Renal cortex interstitium (tissue), 11 donors: ENCODE measurements around the gene SYVN1. TPM values are rescaled to one million over a fixed set of nuclear protein-coding genes. Genes with fewer than 3 reads are reported as not detected.

ENCODE experiments used
- DNase-seq, 11 donors: peaks; one replicate each; pipeline ENCODE4 v3.0.0-alpha.2; 2013; ENCODE audit warnings: low read depth in 9 of 11, low spot score in 4 of 11; ENCODE audit errors: extremely low read depth in 1 of 11
- polyA plus RNA-seq, 3 donors: library from polyadenylated mRNA; unstranded; fragments of 120-200 nt; gene quantifications; one replicate each; pipeline ENCODE4 v1.2.1, GENCODE V29; 2013; ENCODE audit not compliant: insufficient read length in 3 of 3

The SYVN1 gene
- polyA plus RNA-seq, 3 donors = 47.9 to 53.6 (median 52.1) TPM

GRCh38 chr11:65078151-65078550 lies 56.2 kb downstream of the SYVN1 start:
- no peak for DNase-seq

GRCh38 chr11:65077451-65077850 lies 56.9 kb downstream of the SYVN1 start:
- no peak for DNase-seq

Other genes with a start within 250 kb of the SYVN1 start
- gene ATG2A, start 217.3 kb downstream of the SYVN1 start, polyA plus RNA-seq = 10 to 100 TPM; 16.7 to 25.3 (median 21.7) TPM
- gene PPP2R5B, start 209.8 kb downstream of the SYVN1 start, polyA plus RNA-seq = 10 to 100 TPM; 15.2 to 18.4 (median 16.1) TPM
- gene GPHA2, start 198.6 kb downstream of the SYVN1 start, polyA plus RNA-seq = 1 to 10 TPM; 1.6 to 3.0 (median 2.4) TPM
- gene MAJIN, start 162.4 kb downstream of the SYVN1 start, polyA plus RNA-seq = 1 to 10 TPM in 2 of 3 donors, under 1 TPM in 1; 0.76 to 1.2 (median 1.1) TPM
- gene BATF2, start 137.5 kb downstream of the SYVN1 start, polyA plus RNA-seq = 1 to 10 TPM; 2.3 to 3.5 (median 3.0) TPM
- 10 to 100 TPM; 49.0 to 73.9 (median 63.6) TPM for gene ARL2, start 120.4 kb downstream of the SYVN1 start, polyA plus RNA-seq
- gene SNX15, start 107.1 kb downstream of the SYVN1 start, polyA plus RNA-seq = 10 to 100 TPM; 21.4 to 33.1 (median 27.1) TPM
- 10 to 100 TPM in 2 of 3 donors, 1 to 10 TPM in 1; 8.8 to 18.6 (median 10.5) TPM for gene SAC3D1, start 93.3 kb downstream of the SYVN1 start, polyA plus RNA-seq
- gene NAALADL1, start 76.0 kb downstream of the SYVN1 start, polyA plus RNA-seq = 10 to 100 TPM in 2 of 3 donors, 1 to 10 TPM in 1; 9.5 to 14.5 (median 10.7) TPM
- 10 to 100 TPM; 16.3 to 24.5 (median 20.1) TPM for gene CDCA5, start 50.5 kb downstream of the SYVN1 start, polyA plus RNA-seq
- 10 to 100 TPM; 26.6 to 38.4 (median 30.7) TPM for gene ZFPL1, start 50.3 kb downstream of the SYVN1 start, polyA plus RNA-seq
- 100 to 1,000 TPM in 2 of 3 donors, 10 to 100 TPM in 1; 85.0 to 146 (median 138) TPM for gene VPS51, start 38.3 kb downstream of the SYVN1 start, polyA plus RNA-seq
- gene TM7SF2, start 22.6 kb downstream of the SYVN1 start, polyA plus RNA-seq = 10 to 100 TPM; 66.3 to 91.9 (median 82.8) TPM
- 1 to 10 TPM; 5.3 to 9.4 (median 9.1) TPM for gene ZNHIT2, start 16.8 kb downstream of the SYVN1 start, polyA plus RNA-seq
- 100 to 1,000 TPM; 528 to 810 (median 808) TPM for gene FAU, start 12.4 kb downstream of the SYVN1 start, polyA plus RNA-seq
- 10 to 100 TPM; 55.7 to 59.3 (median 57.2) TPM for gene MRPL49, start 12.2 kb downstream of the SYVN1 start, polyA plus RNA-seq
- gene SPDYC, start 35.7 kb upstream of the SYVN1 start, polyA plus RNA-seq = not detected
- 100 to 1,000 TPM in 2 of 3 donors, 10 to 100 TPM in 1; 82.9 to 105 (median 104) TPM for gene CAPN1, start 47.4 kb upstream of the SYVN1 start, polyA plus RNA-seq
- gene POLA2, start 127.4 kb upstream of the SYVN1 start, polyA plus RNA-seq = 10 to 100 TPM; 23.8 to 31.1 (median 27.8) TPM
- gene CDC42EP2, start 180.3 kb upstream of the SYVN1 start, polyA plus RNA-seq = 10 to 100 TPM in 2 of 3 donors, 1 to 10 TPM in 1; 8.8 to 12.7 (median 11.3) TPM
- 10 to 100 TPM; 87.8 to 95.3 (median 90.7) TPM for gene DPF2, start 199.3 kb upstream of the SYVN1 start, polyA plus RNA-seq
- gene TIGD3, start 220.2 kb upstream of the SYVN1 start, polyA plus RNA-seq = under 1 TPM; 0.53 to 0.83 (median 0.56) TPM
- 1 to 10 TPM; 5.5 to 9.2 (median 6.3) TPM for gene SLC25A45, start 248.1 kb upstream of the SYVN1 start, polyA plus RNA-seq